GM08714 (cell line): ENCODE results near the gene CACNG4.
"Not testable (repeated sequence)": the region's sequence is repeated elsewhere in the genome, so short reads cannot be mapped to it uniquely, and the experiment has no call there.

Source experiments
- H3K4me3 ChIP-seq: fragments of 200-500 bp; sonication (Bioruptor generic); 2 replicates; pipeline ENCODE4 v1.5.1; 2014; ENCODE audit warnings: mild to moderate bottlenecking, low read length, inconsistent platforms
- ZNF274 ChIP-seq: IDR thresholded peaks from 2 replicates; pipeline ENCODE4 v1.6.1; 2012; ENCODE audit warnings: mild to moderate bottlenecking, low read depth, low read length

Gene CACNG4

GRCh38 chr17:67035131-67036083 is 70.9 kb downstream of the CACNG4 start:
- TF ChIP-seq ZNF274: no peak
- H3K4me3 ChIP-seq: no peak overlapping the region

- no peak overlapping the region for H3K4me3 ChIP-seq
- no peak for TF ChIP-seq ZNF274
Observed at GRCh38 chr17:67038861-67039365, 74.4 kb downstream of the CACNG4 start.

GRCh38 chr17:67040652-67041051 is 76.1 kb downstream of the CACNG4 start:
- no peak for TF ChIP-seq ZNF274
- H3K4me3 ChIP-seq: no peak overlapping the region

GRCh38 chr17:67041119-67041518 is 76.6 kb downstream of the CACNG4 start:
- H3K4me3 ChIP-seq: not testable (repeated sequence)

- no peak overlapping the region for H3K4me3 ChIP-seq
- TF ChIP-seq ZNF274: no peak
Observed at GRCh38 chr17:67041531-67041930, 77.0 kb downstream of the CACNG4 start.

GRCh38 chr17:67041941-67042899 is 77.7 kb downstream of the CACNG4 start:
- H3K4me3 ChIP-seq: no peak overlapping the region
- TF ChIP-seq ZNF274: no peak

- no peak for TF ChIP-seq ZNF274
- no peak overlapping the region for H3K4me3 ChIP-seq
Observed at GRCh38 chr17:67043283-67043682, 78.8 kb downstream of the CACNG4 start.

- no peak for TF ChIP-seq ZNF274
- H3K4me3 ChIP-seq: no peak within 1 kb of the TSS
Observed at GRCh38 chr17:67044016-67044772, 79.7 kb downstream of the CACNG4 start, which contains the start of gene CACNG1. CACNG1 (plus strand) TSS chr17:67044554; CDS start chr17:67044661, 107 bp downstream.

GRCh38 chr17:67044940-67045339 is 80.4 kb downstream of the CACNG4 start:
- TF ChIP-seq ZNF274: no peak
- no peak overlapping the region for H3K4me3 ChIP-seq

GRCh38 chr17:67046398-67046797 is 81.9 kb downstream of the CACNG4 start:
- H3K4me3 ChIP-seq: no peak overlapping the region
- TF ChIP-seq ZNF274: no peak

GRCh38 chr17:67047382-67047781 is 82.9 kb downstream of the CACNG4 start:
- no peak for TF ChIP-seq ZNF274
- H3K4me3 ChIP-seq: no peak overlapping the region

GRCh38 chr17:67049025-67049739 is 84.7 kb downstream of the CACNG4 start:
- no peak for TF ChIP-seq ZNF274
- H3K4me3 ChIP-seq: no peak overlapping the region

- H3K4me3 ChIP-seq: no peak overlapping the region
- no peak for TF ChIP-seq ZNF274
Observed at GRCh38 chr17:67050066-67050465, 85.6 kb downstream of the CACNG4 start.
